AG09309 (cell line): ENCODE data around the gene HOXD3.

Experiments used
- DNase-seq: peaks from one replicate; pipeline ENCODE4 v3.0.0-alpha.2; 2010; ENCODE audit warnings: low read depth
- H3K4me3 ChIP-seq: 2 replicates; pipeline ENCODE4 v1.5.1; 2011; ENCODE audit warnings: mild to moderate bottlenecking, low read depth, low read length, moderate library complexity; ENCODE audit not compliant: control insufficient read depth
- TF ChIP-seq, protein P1 (sequence below): IDR thresholded peaks from 2 replicates; pipeline ENCODE4 v1.5.1; 2011; ENCODE audit warnings: mild to moderate bottlenecking, low read depth, low read length, inconsistent platforms; ENCODE audit not compliant: insufficient read depth, control insufficient read depth; ENCODE audit errors: missing control alignments

HOXD3 gene

DNA sequence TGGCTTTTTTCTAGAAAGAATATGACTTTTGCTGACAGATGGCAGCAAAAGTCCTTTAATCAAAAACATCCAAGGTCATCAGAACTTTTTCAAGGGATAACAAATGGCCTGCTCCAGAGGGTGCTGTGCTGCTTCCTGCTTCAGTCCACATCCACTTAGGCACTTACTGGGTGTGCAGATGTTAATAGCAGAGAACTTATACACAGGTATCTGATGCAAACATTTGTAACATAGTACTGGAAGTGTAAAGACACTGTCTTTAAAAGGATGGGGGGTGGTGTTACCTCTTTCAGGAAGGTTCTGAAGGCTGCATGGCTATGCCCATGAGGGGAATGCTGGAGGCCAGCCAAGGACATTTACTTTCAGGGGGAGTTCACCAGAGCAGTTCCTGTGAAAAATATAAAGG is 22.1 kb upstream of the HOXD3 start:
- TF ChIP-seq, protein P1, sequence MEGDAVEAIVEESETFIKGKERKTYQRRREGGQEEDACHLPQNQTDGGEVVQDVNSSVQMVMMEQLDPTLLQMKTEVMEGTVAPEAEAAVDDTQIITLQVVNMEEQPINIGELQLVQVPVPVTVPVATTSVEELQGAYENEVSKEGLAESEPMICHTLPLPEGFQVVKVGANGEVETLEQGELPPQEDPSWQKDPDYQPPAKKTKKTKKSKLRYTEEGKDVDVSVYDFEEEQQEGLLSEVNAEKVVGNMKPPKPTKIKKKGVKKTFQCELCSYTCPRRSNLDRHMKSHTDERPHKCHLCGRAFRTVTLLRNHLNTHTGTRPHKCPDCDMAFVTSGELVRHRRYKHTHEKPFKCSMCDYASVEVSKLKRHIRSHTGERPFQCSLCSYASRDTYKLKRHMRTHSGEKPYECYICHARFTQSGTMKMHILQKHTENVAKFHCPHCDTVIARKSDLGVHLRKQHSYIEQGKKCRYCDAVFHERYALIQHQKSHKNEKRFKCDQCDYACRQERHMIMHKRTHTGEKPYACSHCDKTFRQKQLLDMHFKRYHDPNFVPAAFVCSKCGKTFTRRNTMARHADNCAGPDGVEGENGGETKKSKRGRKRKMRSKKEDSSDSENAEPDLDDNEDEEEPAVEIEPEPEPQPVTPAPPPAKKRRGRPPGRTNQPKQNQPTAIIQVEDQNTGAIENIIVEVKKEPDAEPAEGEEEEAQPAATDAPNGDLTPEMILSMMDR: no peak
- no peak for DNase-seq
- H3K4me3 ChIP-seq: no peak overlapping the region

DNA sequence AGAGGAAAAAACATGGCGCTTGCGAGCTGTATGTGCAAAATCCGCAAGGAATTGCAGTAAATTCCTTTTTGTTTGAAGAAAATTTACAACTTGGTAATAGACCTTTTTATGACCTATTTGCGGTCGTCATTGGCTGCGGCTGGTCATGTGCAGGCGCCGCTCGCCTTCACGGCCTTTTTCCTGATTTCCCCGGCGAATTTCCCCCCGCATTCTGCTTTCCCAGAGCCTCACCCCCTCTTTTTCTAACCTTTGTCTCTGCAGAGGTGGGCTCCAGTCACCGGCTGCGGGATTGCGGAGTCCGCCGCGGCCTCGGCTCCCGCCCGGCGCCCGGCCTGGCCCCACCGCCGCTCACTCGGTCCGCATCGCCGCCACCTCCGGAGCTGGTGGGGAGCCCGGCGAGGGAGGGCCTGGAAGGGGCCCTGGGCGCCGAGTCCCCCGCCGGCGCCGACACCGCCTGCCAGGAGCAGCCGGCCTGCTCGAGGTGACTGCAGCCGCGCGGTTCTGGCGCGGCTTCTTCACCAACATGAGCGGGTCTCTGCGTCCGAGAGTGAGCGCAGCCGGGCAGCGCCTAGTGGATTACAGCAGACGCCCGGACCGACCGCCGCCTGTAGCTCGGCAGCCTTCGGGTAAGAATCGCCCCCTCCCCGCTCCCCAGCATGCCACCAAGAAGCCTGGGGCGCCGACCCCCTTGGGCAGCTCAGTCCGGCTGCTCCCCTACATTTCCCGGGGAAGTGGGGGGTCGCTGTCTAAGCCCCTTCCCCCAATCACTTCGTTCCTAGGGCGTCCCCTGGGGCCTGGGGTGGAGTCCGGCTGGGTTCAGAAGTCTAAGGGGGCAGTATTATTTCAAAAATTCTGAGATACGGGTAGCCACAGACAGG is 20.5 kb upstream of the HOXD3 start:
- DNase-seq: no peak
- peak overlapping the region; percentile 69 for H3K4me3 ChIP-seq
- TF ChIP-seq, protein P1: peak; percentile 10

DNA sequence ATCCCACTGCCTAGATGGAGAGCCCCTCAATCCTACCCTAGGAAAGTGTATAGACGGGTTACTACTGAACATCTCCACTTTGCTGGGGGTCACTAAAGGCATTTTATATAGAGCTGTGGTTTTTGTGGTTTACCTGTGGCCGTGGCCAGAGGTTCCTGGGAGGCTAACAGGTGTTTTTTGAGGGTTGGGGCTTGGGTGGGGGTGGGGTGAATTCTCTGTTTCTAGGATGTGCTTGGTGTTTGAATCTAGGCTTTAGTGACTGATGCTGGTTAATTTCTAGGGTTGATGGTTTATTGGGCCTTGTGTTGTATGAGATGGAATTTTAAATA is 19.9 kb upstream of the HOXD3 start:
- TF ChIP-seq, protein P1: no peak
- peak overlapping the region; percentile 69 for H3K4me3 ChIP-seq
- no peak for DNase-seq

DNA sequence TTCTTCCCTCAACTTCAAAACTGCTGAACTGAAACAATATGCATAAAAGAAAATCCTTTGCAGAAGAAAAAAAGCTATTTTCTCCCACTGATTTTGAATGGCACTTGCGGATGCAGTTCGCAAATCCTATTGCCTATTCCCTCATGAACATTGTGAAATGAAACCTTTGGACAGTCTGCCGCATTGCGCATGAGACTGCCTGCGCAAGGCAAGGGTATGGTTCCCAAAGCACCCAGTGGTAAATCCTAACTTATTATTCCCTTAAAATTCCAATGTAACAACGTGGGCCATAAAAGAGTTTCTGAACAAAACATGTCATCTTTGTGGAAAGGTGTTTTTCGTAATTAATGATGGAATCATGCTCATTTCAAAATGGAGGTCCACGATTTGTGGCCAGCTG is 19.2 kb upstream of the HOXD3 start:
- DNase-seq: no peak
- TF ChIP-seq, protein P1: no peak
- H3K4me3 ChIP-seq: no peak overlapping the region

DNA sequence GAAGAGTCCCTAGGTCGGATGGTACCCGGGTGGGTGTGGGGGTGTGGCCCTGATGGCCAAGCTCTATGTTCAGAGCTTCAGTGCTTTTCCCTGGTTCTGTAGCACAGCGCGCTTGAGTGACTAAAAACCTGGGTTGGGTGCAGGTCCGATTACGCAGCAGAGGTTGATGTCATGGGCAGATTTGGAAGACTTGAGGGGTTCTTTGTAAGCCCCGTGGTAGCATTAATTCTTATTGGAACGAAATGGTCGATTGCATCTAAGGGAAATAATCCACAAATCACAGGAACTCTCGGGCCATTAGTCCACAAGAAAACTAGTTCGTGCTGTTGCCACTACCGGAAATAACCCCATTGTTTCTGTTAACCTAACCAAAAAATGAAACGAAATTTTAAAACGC is 18.6 kb upstream of the HOXD3 start:
- no peak for DNase-seq
- no peak overlapping the region for H3K4me3 ChIP-seq
- TF ChIP-seq, protein P1: no peak

DNA sequence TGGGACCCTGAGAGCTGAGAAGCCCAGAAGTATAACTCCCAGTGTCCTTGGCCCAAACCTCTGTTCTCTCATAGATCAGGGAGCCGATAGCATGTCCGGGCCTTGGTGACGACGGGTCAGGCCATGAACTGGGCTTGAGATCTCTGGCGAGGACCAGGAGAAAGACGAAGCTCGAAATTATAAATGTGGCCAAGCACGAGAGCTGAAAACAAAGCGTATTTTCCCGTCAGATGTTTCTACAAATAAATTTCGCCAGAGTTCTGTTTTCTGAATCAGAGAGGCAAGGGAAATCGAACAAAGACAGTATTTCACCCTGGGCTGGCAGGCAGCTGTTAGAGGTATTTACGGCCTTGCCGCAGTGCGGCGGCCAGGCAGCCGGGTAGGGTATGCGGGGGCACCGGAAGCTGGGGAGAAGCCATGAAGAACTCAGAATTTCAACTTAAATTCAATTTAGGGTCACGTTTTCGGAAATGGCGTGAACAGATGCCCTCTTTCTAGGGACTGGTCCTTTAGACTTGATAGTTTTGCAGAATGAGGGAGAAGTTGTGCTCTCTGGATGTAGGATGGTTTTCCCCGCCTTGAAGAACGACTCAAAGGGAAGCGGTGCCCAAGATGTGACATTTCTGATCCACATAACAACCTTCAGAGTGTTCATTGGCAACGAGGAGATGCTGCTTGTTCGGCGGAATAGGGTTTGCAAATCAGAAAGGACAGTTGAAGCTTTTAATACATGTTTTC is 18.0 kb upstream of the HOXD3 start:
- TF ChIP-seq, protein P1: no peak

More for the DNA sequence above, 18.0 kb upstream of the HOXD3 start:
- DNase-seq: no peak
- H3K4me3 ChIP-seq: no peak overlapping the region
